Femur (tissue), 1 donor: ENCODE measurements around the gene PLEKHB1.
"Not testable (repeated sequence)": the region's sequence is repeated elsewhere in the genome, so short reads cannot be mapped to it uniquely, and the experiment has no call there.

Experiments used
- DNase-seq: peaks from one replicate; pipeline ENCODE4 v3.0.0-alpha.2; 2017

The PLEKHB1 gene

GRCh38 chr11:73648571-73649046 lies 2.2 kb downstream of the PLEKHB1 start:
- DNase-seq = no peak

- no peak for DNase-seq
These were observed 2.8 kb downstream of the PLEKHB1 start for GRCh38 chr11:73649206-73649605.

GRCh38 chr11:73650400-73650799 lies 4.0 kb downstream of the PLEKHB1 start:
- DNase-seq = no peak

GRCh38 chr11:73651252-73651651 lies 4.9 kb downstream of the PLEKHB1 start:
- DNase-seq = no peak

DNA sequence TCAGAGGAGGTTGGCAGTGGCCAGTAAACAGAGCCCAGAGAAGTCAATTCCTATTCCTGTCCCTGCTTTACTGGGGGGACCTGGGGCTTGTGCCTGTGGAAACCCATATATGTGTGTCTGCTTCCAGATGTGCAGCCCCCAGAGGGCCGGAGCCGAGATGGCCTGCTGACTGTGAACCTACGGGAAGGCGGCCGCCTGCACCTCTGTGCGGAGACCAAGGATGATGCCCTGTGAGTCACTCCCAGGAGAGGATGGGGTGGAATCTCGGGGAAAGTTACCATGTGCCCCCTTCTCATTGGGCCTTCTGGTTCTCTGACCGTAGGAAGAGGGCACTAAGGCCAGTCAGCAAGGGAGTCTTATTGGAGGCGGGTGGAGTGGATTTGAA lies 5.3 kb downstream of the PLEKHB1 start:
- DNase-seq = no peak

- DNase-seq = peak; percentile 71
These were observed 5.8 kb downstream of the PLEKHB1 start for GRCh38 chr11:73652046-73652730.

DNA sequence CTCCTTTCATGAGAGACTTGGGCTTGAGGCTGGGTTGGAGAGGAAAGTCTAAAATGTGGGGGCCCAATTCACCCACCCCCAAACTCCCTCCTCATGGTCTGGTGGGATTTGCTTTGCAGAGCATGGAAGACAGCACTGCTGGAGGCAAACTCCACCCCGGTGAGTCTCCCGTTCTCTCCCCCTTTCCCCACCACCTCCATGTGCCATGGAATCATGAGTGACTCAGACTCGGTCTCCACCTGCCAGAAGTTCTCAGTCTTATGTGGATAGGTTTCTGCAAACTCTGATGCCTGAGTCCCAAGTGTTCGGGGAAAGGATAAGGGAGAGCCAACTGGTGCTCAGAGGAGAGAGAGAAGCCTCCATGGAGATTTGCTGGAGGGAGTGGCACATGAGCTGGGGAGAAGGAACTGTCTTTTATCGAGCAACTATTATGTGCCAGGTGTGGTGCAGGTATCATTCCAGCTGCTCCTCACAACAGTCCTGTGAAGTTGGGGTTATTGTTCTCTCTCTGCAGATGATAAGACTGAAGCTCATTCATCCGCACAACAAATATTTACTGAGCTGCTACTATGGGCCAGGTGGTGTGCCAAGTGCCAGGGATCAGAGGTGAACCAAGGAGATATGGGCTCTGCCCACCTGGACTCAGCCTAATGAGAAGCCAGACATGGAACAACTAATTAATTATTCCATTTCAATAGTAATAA lies 6.6 kb downstream of the PLEKHB1 start:
- no peak for DNase-seq

- DNase-seq = no peak
These were observed 7.6 kb downstream of the PLEKHB1 start for GRCh38 chr11:73653996-73654395.

DNA sequence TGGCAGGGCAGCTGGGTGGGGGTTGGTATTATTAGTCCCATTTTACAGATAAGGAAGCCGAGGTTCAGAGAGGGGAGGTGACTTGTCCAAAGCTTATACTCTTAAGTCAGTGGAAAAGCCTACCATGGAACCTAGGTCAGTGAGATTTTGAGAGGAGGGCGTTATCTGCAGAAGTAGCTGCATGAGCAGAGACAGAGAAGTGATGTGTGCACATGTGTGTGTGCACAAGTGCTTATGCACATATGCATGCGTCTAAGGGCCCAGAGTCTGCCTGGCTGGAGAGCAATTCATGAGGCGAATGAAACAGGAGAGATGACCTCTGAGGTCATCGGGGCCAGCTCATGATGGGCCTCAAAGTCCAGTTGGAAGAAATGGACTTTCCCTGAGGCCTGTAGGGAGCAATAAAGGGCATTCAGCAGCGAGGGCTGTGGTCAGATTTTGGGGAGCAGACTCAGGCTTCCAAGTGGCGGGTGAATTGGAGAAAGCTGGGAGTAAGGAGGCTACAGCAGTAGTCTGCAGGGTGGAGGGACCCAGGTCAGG lies 8.2 kb downstream of the PLEKHB1 start:
- DNase-seq = no peak

- no peak for DNase-seq
These were observed 9.3 kb downstream of the PLEKHB1 start for GRCh38 chr11:73655686-73656085.

- DNase-seq = no peak
These were observed 10.6 kb downstream of the PLEKHB1 start for GRCh38 chr11:73656985-73657384.

DNA sequence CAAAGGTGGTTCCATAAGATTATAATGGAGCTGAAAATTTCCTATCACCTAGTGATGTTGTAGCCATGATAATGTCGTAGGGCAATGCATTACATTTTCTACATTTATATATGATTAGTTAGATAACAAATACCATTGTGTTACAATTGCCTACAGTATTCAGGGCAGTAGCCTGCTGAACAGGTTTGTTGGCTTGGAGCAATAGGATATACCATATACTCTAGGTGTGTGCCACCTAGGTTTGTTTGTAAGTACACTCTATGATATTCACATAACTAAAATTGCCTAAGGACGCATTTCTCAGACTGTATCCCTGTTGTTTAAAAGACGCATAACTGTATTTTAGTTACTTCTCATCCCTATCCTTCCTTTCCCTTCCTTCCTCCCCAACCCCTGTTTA lies 13.6 kb downstream of the PLEKHB1 start:
- DNase-seq = no peak

GRCh38 chr11:73660497-73661034 lies 14.2 kb downstream of the PLEKHB1 start:
- peak; percentile 40 for DNase-seq

GRCh38 chr11:73661035-73661628 lies 14.8 kb downstream of the PLEKHB1 start:
- DNase-seq = peak; percentile 93

- no peak for DNase-seq
These were observed 16.2 kb downstream of the PLEKHB1 start for GRCh38 chr11:73662445-73663157.

GRCh38 chr11:73663604-73664495 lies 17.5 kb downstream of the PLEKHB1 start:
- no peak for DNase-seq

- DNase-seq = no peak
These were observed 18.5 kb downstream of the PLEKHB1 start for GRCh38 chr11:73664877-73665276.

DNA sequence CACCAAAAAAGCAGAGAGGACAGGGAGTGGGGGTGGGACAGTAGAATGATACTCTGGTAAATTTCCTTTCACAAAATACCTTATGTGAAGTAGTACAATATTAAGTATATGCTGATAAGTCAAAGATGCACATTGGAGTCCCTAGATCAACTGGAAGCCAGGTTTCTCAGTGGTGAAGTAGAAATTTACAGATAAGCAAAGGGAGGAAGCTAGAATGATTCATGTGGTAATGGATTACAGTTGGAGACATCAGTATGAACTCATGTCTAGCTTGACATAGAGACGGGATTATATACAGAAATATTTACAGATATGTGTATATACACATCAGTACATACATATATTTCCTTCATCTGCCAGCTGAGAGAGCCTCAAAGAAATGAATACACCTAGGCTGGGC lies 21.5 kb downstream of the PLEKHB1 start:
- no peak for DNase-seq

DNA sequence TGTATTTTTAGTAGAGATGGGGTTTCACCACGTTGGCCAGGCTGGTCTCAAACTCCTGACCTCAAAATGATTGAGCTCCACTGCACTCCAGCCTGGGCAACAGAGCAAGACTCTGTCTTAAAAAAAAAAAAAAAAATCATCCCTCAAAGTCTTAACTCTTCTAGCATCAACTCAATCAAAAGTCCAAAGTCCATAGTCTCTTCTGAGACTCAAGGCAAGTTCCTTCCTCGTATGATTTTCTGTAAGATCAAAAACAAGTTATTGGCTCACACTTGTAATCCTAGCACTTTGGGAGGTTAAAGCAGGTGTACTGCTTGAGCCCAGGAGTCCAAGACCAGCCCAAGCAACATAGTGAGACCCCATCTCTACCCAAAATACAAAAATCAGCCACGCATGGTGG lies 24.4 kb downstream of the PLEKHB1 start:
- no peak for DNase-seq

- no peak for DNase-seq
These were observed 25.3 kb downstream of the PLEKHB1 start for GRCh38 chr11:73671701-73672100.

- not testable (repeated sequence) for DNase-seq
These were observed 30.2 kb downstream of the PLEKHB1 start for GRCh38 chr11:73676552-73676951.

DNA sequence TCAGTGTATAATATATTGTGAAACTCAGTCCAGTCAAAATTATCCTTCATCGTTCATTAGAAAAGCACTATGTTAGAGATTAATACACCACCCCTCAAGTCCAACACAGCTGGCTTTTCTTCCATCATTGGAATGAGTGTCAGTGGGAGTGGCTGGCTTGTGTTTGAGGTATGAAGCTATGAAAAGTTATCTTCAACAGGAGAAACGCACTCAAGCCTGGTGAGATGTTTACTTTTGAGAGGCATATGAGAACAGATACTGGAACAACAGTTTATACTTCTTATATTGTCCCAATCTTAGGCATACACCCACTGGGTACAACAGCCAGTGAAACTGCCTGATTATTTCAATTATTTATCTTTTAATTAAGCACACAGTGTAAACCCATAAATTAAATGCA lies 34.3 kb downstream of the PLEKHB1 start:
- DNase-seq = no peak
